ENCODE results near the gene CIAPIN1.
"Not testable (repeated sequence)": the region's sequence is repeated elsewhere in the genome, so short reads cannot be mapped to it uniquely, and the experiment has no call there.

The CIAPIN1 gene

GRCh38 chr16:57476546-57477410 is 29.6 kb upstream of the CIAPIN1 start:
- no peak for DNase-seq

- no peak for DNase-seq
Measured at GRCh38 chr16:57475711-57476339, 28.6 kb upstream of the CIAPIN1 start.

- no peak for DNase-seq
Measured at GRCh38 chr16:57474671-57475661, 27.8 kb upstream of the CIAPIN1 start.

GRCh38 chr16:57473906-57474305 is 26.7 kb upstream of the CIAPIN1 start:
- DNase-seq, result no peak

- no peak for DNase-seq
Measured at GRCh38 chr16:57473176-57473840, 26.1 kb upstream of the CIAPIN1 start.

- no peak for DNase-seq
Measured at GRCh38 chr16:57472665-57473060, 25.5 kb upstream of the CIAPIN1 start.

GRCh38 chr16:57471852-57472664 is 24.9 kb upstream of the CIAPIN1 start:
- no peak for DNase-seq

GRCh38 chr16:57471209-57471608 is 24.0 kb upstream of the CIAPIN1 start:
- no peak for DNase-seq

- DNase-seq, result no peak
Measured at GRCh38 chr16:57470711-57471110, 23.5 kb upstream of the CIAPIN1 start.

- no peak for DNase-seq
Measured at GRCh38 chr16:57469917-57470470, 22.8 kb upstream of the CIAPIN1 start.

- DNase-seq, result no peak
Measured at GRCh38 chr16:57469046-57469445, 21.9 kb upstream of the CIAPIN1 start.

- no peak for DNase-seq
Measured at GRCh38 chr16:57468346-57468745, 21.2 kb upstream of the CIAPIN1 start.

GRCh38 chr16:57464523-57464922 is 17.3 kb upstream of the CIAPIN1 start:
- DNase-seq, result no peak

- no peak for DNase-seq
Measured at GRCh38 chr16:57462978-57463362, 15.8 kb upstream of the CIAPIN1 start.

GRCh38 chr16:57462209-57462977 is 15.2 kb upstream of the CIAPIN1 start, which contains the start of gene POLR2C:
Gene POLR2C (plus strand): TSS chr16:57462679. CDS start chr16:57462725, 46 bp downstream.
- peak; percentile 77 for DNase-seq

- DNase-seq, result no peak
Measured at GRCh38 chr16:57452021-57452420, 4.8 kb upstream of the CIAPIN1 start.

GRCh38 chr16:57446531-57447185 is 527 bp downstream of the CIAPIN1 start:
- DNase-seq, result peak; percentile 53

- no peak for DNase-seq
Measured at GRCh38 chr16:57445510-57445909, 1.7 kb downstream of the CIAPIN1 start.

GRCh38 chr16:57444711-57445110 is 2.5 kb downstream of the CIAPIN1 start:
- no peak for DNase-seq

- not testable (repeated sequence) for DNase-seq
Measured at GRCh38 chr16:57440551-57440950, 6.6 kb downstream of the CIAPIN1 start.
